ENCODE data around the gene TOMM20L.

DNA sequence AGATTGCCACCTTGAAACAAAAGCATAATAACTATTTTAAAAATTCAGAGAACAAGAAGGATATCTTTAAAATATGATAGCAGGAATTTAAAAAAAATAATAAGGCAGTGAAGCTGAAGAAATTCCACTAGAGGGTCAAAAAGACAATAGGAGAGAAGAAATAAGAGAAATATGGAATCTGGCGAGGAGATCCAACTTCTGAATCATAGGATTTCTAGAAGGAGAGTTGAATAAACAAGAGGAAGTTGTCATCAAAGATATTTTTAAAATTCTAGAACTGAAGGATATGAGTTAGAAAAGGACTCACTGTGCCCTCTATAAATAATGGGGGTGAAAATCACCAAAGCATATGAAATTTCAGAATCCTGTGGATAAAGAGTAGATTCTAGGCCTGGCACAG, 26.8 kb upstream of the TOMM20L start:
- no peak for TF ChIP-seq GATA3 (IDR thresholded peaks at IDR 0.05; ENCODE audit: low read depth, low read length)
- no peak for TF ChIP-seq GATA2 (IDR thresholded peaks at IDR 0.05; ENCODE audit: low read depth, low read length)
